ENCODE results near the gene UBA3. TPM values are rescaled to one million over a fixed set of nuclear protein-coding genes. Genes with fewer than 3 reads are reported as not detected.

UBA3 gene
- total and polyA plus RNA-seq, 3 donors from 2014 or later, result 39.8 to 56.2 (median 43.1) TPM

DNA sequence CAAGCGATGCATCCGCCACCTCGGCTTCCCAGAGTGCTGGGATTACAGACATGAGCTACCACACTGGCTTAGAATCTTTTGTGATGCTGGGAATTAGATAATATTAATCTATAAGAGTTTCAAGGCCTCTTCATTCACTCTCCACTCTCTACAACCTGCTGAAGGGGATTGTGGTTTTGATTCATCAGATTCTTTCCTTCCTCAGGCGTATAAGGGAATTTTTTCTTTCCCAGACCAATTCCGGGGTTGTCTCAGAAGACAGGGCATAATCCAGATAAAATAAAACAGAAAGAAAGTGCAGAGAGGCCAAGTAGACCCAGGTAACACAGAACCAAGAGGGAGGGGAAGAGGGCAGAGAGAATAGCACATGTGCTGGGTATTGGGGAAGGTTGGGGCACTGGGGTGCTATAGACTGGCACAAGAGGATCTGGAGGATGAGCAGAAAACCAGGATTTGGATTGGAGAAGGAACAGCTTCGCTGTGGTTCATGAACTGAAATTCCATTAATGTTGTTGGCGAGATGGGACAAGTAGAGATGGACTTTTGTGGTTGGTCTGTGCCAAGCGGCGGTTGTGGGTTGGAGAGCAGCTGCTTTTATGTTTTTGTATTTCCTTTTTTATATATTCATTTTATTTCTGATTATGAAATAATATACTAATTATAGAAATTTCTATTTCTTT is 17.4 kb upstream of the UBA3 start:
- Histone ChIP-seq H3K36me3 (ENCODE audit: low read depth, missing control alignments) (no peaks in the 10 kb centered on the region), H3K27ac (no peak overlapping the region), H3K9me3 (no peaks in the 10 kb centered on the region), H3K27me3 (no peaks in the 10 kb centered on the region), H3K4me3 (no peak overlapping the region), H3K4me1 (peaks cover 19% of the 10 kb centered on the region)
- DNase-seq, result no peak
- 90 to 92% methylated on average over 9 of the region's 9 CpGs for WGBS, 2 donors
- TF ChIP-seq, protein P1, sequence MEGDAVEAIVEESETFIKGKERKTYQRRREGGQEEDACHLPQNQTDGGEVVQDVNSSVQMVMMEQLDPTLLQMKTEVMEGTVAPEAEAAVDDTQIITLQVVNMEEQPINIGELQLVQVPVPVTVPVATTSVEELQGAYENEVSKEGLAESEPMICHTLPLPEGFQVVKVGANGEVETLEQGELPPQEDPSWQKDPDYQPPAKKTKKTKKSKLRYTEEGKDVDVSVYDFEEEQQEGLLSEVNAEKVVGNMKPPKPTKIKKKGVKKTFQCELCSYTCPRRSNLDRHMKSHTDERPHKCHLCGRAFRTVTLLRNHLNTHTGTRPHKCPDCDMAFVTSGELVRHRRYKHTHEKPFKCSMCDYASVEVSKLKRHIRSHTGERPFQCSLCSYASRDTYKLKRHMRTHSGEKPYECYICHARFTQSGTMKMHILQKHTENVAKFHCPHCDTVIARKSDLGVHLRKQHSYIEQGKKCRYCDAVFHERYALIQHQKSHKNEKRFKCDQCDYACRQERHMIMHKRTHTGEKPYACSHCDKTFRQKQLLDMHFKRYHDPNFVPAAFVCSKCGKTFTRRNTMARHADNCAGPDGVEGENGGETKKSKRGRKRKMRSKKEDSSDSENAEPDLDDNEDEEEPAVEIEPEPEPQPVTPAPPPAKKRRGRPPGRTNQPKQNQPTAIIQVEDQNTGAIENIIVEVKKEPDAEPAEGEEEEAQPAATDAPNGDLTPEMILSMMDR (IDR thresholded peaks at IDR 0.05), result no peak
- no peak for TF ChIP-seq POLR2A (IDR thresholded peaks at IDR 0.05)
- intact Hi-C loops (cut with DNase I; ENCODE audit: low total_unique reads), result no loop called here

DNA sequence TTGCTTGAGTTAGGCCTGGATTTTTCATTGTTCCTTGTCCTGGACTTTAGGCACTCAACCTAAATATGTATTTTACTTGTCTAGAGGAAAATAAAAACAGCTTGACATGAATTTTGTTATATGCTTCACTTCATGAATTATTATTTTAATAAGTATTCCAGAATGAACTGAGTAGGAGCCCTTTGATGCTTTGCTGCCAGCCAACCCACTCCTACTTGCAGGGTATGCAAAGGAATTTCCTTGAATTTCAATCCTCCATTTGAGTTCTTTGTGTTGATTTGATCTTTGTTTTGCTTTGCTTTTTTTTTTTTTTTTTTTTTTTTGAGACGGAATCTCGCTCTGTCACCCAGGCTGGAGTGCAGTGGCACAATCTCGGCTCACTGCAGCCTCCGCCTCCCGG is 16.1 kb upstream of the UBA3 start:
- Histone ChIP-seq H3K27me3 (no peaks in the 10 kb centered on the region), H3K4me3 (no peak overlapping the region), H3K27ac (peak overlapping the region in 1 of 2 donors; percentile 48), H3K9me3 (no peaks in the 10 kb centered on the region), H3K4me1 (peaks cover 32% of the 10 kb centered on the region), H3K36me3 (ENCODE audit: low read depth, missing control alignments) (no peaks in the 10 kb centered on the region)
- no peak for DNase-seq
- intact Hi-C loops (cut with DNase I; ENCODE audit: low total_unique reads), result no loop called here
- TF ChIP-seq, protein P1 (IDR thresholded peaks at IDR 0.05), result no peak
- no peak for TF ChIP-seq POLR2A (IDR thresholded peaks at IDR 0.05)
- 89 to 92% methylated on average over 3 to 5 of the region's 5 CpGs for WGBS, 2 donors

DNA sequence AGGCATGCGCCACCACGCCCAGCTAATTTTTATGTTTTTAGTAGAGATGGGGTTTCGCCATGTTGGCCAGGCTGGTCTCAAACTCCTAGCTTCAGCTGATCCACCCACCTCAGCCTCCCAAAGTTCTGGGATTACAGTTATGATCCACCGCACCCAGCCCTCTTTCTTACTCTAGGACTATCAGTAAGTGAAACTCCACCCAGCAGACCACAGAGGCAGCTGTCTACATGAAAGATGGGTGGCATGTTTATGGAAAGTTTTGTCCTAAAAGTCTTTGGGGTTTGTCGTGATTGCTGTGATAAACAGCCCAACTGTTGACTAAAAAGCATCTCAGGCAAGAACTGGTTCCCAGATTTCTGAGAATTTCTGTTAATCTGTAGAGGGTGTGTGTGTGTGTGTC is 15.5 kb upstream of the UBA3 start:
- no peak overlapping the region for H3K4me3 ChIP-seq
- peak overlapping the region in 1 of 2 donors; percentile 48 for H3K27ac ChIP-seq
- no peak for DNase-seq
- H3K27me3 ChIP-seq, result no peaks in the 10 kb centered on the region
- no peaks in the 10 kb centered on the region for H3K9me3 ChIP-seq
- H3K4me1 ChIP-seq, result peaks cover 38% of the 10 kb centered on the region
- intact Hi-C loops (cut with DNase I; ENCODE audit: low total_unique reads), result no loop called here
- TF ChIP-seq POLR2A (IDR thresholded peaks at IDR 0.05), result no peak
- TF ChIP-seq, protein P1 (IDR thresholded peaks at IDR 0.05), result no peak
- 78 to 79% methylated on average over 5 of the region's 5 CpGs for WGBS, 2 donors
- no peaks in the 10 kb centered on the region for H3K36me3 ChIP-seq (ENCODE audit: low read depth, missing control alignments)

DNA sequence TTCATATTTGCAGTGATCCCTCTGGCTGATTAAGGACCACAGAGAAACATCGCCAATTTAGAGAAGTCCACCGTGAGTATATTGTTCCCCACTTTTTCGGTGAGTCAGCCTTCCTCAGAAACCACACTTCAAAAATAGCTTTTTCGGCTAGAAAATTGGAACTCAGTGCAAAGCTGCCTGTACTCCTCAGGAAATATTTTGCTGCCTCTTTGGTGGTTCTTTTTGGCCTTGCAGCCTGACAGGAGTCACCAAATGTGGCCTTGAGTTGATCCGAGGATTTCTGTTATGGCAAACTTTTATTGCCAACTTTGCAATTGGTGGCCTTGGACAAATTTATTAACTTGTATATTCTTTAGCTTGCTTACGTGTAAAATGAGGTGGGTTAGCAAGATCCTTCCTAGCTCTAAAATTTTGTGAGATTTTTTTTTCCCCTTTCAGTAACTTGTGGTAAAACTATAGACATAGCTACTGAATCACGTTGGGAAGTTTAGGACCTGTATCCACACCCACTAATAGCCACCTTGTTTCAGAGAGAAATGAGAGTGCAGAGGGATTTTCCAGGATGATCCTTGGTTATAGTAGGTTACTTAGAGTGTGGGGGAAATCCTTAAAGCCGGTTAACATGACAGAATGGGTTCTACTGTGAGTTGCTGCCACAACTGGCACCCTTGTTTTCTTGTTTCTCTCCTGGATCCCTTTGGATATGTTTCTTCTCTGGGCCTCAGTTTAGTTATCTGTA is 14.5 kb upstream of the UBA3 start:
- Histone ChIP-seq H3K4me1 (peaks cover 40% of the 10 kb centered on the region), H3K4me3 (no peak overlapping the region)

More for the DNA sequence above, 14.5 kb upstream of the UBA3 start:
- DNase-seq, result no peak
- no peaks in the 10 kb centered on the region for H3K36me3 ChIP-seq (ENCODE audit: low read depth, missing control alignments)
- intact Hi-C loops (cut with DNase I; ENCODE audit: low total_unique reads), result no loop called here
- H3K27ac ChIP-seq, result peak overlapping the region; percentile 56 to 77
- 27 to 36% methylated on average over 8 of the region's 8 CpGs for WGBS, 2 donors
- TF ChIP-seq POLR2A (IDR thresholded peaks at IDR 0.05), result no peak
- TF ChIP-seq, protein P1 (IDR thresholded peaks at IDR 0.05), result no peak
- H3K9me3 ChIP-seq, result no peaks in the 10 kb centered on the region
- H3K27me3 ChIP-seq, result no peaks in the 10 kb centered on the region
